HG02678 (cell line): ENCODE data around the gene ITPKC.
"Not testable (repeated sequence)": the region's sequence is repeated elsewhere in the genome, so short reads cannot be mapped to it uniquely, and the experiment has no call there.

ENCODE experiments used
- ATAC-seq: cut with Tn5 transposase; IDR thresholded peaks from one replicate; pipeline ENCODE4 v1.9.1; 2021; ENCODE audit warnings: mild to moderate bottlenecking, moderate library complexity; ENCODE audit not compliant: unreplicated experiment

ITPKC gene

GRCh38 chr19:40759352-40759751 is 42.4 kb downstream of the ITPKC start:
- ATAC-seq: no peak

DNA sequence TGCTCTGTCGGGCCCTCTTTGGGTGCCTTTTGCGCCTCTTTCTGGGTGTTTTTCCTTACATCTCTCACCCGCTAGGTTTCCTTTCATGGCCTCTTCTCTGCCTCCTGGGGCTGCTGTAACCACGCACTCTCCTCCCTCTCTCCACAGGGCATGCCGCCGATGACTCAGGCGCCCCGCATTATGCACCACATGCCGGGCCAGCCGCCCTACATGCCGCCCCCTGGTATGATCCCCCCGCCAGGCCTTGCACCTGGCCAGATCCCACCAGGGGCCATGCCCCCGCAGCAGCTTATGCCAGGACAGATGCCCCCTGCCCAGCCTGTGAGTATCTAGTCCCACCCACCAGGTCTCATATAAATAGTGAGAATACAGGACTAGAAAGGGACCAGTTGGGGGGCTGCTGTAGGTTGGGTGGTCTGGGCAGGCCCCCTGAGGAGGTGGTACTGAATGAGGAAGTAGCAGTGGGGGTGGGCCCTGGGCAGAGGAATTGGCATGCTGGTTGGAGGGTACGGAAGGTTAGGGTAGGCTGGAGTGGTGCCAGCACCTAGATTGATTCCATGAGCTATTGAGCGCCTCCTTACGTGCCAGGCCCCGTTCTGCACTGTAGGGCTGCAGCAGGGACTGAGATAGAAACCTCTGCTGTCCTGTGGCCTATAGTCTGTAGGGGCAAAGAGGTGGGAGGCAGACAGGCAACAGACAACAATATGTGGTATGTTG is 46.0 kb downstream of the ITPKC start:
- ATAC-seq: no peak

DNA sequence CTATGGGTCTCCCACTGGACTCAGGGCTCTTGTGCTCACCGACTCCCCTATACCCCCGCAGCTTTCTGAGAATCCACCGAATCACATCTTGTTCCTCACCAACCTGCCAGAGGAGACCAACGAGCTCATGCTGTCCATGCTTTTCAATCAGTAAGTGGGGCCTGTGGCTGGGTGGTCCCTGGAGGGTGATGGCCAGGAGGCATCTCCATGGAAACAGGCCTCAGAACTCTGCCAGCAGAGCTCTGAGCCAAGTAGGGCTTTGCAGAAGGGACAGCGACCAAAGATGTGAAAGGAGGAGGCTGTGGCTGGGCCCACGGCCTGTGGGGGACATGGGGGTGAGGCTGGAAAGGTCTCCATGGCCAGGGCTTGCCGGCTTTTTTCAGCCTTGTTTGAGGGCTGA is 46.6 kb downstream of the ITPKC start:
- no peak for ATAC-seq

GRCh38 chr19:40763963-40764362 is 47.1 kb downstream of the ITPKC start:
- ATAC-seq: no peak

DNA sequence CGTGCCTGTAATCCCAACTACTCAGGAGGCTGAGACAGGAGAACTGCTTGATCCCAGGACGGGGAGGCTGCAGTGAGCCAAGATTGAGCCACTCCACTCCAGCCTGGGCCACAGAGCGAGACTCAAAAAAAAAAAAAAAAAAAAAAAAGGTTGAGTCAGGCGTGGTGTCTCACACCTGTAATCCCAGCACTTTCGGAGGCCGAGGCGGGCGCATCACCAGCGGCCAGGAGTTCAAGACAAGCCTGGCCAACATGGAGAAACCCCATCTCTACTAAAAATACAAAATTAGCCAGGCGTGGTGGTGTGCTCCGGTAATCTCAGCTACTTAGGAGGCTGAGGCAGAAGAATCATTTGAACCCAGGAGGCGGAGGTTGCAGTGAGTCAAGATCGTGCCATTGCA is 49.5 kb downstream of the ITPKC start:
- not testable (repeated sequence) for ATAC-seq

DNA sequence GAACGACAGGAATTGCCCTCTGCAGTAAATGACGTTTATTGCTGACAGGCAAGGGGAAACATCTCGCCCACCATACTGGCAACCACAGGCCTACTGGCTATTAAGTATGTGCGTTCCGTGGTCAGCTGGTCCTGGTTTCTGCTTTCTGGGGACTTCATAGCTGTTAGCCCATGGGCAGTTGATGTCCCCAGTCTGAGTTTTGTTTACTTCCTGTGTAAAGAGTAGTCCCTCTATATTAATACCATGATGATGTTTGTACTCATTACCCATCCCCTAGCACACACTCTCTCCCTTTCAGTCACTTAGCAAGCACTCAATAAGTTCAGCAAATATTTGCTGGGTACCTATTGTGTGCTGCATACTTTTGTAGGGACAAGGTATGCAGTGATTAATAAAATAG is 52.0 kb downstream of the ITPKC start:
- ATAC-seq: no peak

DNA sequence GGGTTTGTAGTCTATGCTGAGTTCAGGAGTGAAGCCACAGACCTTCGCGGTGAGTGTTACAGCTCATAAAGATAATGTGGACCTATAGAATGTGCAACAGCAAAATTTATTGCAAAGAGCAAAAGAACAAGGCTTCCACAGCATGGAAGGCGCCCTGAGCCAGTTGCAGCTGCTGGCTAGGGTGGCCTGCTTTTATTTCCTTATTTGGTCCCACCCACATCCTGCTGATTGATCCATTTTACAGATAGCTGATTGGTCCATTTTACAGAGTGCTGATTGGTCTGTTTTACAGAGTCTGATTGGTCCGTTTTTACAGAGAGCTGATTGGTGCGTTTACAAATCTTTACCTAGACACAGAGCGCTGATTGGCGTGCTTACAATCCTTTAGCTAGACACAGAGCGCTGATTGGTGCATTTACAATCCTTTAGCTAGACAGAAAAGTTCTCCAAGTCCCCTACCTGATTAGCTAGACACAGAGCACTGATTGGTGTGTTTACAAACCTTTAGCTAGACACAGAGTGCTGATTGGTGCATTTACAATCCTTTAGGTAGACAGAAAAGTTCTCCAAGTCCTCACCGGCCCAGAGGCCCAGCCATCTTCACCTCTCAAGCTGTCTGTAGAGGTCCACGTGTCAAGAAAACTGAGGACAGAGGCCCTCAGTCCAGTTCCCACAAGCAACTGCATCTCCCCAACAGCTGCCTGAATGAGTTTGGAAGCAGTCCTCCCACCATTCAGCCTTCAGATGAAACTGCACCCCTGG is 54.4 kb downstream of the ITPKC start:
- ATAC-seq: not testable (repeated sequence)

GRCh38 chr19:40774916-40775631 is 58.2 kb downstream of the ITPKC start, which contains the start of gene MIA:
Gene MIA (plus strand): TSS chr19:40775521. CDS start chr19:40775543, 22 bp downstream.
- ATAC-seq: no peak

DNA sequence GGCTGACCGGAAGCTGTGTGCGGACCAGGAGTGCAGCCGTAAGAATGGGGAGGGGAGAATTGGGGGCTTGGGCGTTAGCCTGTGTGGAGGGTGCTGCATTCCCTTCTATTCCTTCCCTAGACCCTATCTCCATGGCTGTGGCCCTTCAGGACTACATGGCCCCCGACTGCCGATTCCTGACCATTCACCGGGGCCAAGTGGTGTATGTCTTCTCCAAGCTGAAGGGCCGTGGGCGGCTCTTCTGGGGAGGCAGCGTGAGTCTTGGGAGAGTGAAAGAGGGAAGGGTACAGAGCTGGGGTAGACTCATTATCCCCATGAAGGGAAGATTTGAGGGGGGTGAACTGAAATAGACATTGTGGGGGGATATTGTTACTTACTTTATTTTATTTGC is 58.7 kb downstream of the ITPKC start:
- no peak for ATAC-seq

GRCh38 chr19:40776364-40776763 is 59.5 kb downstream of the ITPKC start:
- ATAC-seq: no peak

DNA sequence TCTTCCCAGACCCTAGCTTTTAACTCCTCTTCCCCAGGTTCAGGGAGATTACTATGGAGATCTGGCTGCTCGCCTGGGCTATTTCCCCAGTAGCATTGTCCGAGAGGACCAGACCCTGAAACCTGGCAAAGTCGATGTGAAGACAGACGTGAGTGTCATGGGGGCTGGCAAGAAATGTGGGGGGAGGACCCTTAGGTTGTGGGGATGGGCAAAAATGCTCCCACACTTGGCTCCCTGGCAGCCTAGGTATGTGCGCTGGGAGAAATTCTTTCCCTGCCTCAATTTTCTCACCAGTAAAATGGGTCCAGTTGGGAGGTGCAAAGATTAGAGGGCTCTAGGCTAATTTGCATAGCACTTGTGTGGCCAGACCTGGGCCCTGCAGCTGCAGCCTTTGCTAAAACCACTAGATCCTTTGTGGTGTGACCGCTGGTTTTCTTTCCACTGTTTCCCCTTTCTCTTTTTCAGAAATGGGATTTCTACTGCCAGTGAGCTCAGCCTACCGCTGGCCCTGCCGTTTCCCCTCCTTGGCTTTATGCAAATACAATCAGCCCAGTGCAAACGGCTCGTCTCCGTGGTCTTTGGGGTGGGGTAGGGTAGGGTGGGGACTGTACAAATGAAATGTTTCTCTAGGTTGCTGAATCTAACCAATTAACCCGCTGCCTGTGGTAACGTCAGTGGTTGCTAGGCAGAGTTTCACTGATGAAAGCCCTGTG is 60.2 kb downstream of the ITPKC start:
- ATAC-seq: peak; percentile 54

DNA sequence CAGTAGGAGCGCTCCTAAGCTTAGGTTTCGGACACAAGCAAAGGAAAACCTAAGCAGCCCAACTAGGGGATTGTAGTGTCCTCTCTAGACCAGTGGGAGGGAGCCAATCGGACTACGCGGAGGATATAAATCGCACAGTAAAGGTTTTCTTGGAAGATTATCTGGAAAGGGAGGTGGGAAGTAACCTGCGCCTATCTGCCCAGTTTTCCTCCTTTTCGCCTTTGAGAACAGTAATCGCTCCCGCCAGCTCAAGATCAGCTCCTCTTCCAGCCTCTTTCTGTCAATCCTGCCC is 60.7 kb downstream of the ITPKC start:
- ATAC-seq: no peak

DNA sequence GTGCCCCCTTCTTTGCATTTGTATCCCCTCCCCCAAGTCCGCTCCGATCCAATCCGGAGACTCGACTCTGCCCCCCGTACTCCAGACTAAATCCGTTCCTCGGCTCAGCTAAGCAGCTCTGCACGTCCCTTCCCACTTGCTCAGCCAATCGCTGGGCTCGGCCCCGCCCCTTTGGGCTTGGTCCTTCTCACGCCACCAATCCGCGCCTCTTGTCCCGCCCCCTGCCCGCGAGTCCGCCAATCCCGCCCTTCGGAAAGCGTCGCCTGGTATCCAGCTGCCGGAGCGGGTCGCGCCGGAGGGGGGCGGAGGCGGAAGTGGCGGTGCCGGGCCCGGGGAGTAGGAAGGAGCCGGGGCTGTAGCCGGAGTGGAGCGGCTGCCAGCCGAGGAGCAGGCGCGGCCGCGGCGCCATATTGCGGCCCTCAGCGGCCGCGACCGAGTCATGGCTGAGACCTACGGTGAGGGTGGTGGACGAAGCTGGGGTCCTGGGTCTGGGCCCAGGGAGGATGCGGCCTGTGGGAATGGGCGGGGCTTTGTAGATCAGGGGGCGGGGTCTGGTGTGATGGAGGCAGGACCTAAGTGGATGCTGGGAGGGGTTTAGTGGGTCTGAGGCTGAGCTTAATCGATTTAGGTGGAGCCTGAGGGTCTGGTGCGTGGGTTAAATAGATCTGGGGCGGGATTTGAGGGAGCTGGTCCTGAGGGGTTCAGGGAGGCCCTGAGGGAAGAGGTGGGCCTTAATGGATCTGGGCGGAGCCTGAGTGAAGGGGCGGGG is 61.2 kb downstream of the ITPKC start, which contains the start of gene RAB4B:
RAB4B (plus strand) TSS at position 311 of the 769 bp plus-strand sequence; CDS start at position 440, 129 bp downstream.
- peak; percentile 65 for ATAC-seq

DNA sequence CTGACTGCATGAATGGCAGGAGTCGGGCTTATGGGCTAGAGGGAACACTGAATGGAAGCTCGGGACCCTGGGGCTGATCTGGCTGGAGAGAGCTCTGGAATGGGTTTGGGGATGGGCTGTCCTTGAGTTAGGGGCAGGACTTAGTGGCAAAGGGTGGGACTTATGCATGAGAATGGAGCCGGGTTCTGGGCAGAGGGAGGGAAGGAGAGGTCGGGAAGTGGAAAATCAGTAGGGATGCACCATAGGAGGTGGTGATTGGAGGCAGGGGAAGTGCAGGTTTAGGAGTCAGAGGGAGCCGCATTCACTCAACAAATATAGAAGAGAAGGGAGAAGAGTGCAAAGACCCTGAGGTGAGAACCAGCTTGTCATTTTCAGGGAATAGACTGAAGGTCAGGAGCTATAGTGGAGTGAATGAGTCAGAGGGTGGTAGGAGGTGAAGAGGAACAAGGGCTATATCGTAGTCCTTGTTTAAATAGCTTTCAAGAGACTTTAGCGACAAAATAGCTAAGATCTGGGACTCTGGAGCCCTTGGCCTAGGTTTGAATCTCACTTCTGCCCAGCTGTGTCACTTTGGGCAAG is 61.9 kb downstream of the ITPKC start:
- no peak for ATAC-seq

DNA sequence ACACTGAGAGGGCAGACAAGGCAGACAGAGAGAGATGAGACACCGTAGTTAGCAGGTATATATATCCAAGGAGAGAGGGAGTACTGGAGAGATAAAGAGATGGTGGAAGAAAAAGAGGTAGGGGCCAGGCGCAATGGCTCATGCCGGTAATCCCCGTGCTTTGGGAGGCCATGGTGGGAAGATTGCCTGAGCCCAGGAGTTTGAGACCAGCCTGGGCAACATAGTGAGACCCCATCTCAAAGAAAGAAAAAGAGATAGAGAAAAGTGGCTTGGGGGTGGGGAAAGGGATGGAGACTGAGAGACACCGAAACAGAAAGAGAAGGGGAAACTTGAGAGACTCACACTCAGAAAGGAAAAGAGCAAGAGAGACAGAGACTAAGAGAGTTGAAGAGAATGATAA is 63.7 kb downstream of the ITPKC start:
- ATAC-seq: no peak

GRCh38 chr19:40781140-40781539 is 64.2 kb downstream of the ITPKC start:
- ATAC-seq: no peak

DNA sequence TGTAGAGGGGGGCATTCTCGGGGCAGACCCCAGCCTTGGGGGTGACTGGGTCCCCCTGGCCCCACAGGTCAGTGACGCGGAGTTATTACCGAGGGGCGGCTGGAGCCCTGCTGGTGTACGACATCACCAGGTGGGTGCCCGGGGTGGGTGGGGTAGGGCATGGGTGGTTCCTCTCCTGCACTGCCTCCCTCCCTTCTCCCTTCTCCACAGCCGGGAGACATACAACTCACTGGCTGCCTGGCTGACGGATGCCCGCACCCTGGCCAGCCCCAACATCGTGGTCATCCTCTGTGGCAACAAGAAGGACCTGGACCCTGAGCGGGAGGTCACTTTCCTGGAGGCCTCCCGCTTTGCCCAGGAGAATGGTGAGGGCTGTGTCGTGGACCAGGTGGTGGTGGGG is 66.8 kb downstream of the ITPKC start:
- ATAC-seq: no peak

- not testable (repeated sequence) for ATAC-seq
These were observed 67.2 kb downstream of the ITPKC start for GRCh38 chr19:40784146-40784545.

- ATAC-seq: no peak
These were observed 68.6 kb downstream of the ITPKC start for GRCh38 chr19:40785526-40785925.
